Measurements from ENCODE around the gene AMFR. TPM values are rescaled to one million over a fixed set of nuclear protein-coding genes. Genes with fewer than 3 reads are reported as not detected.

AMFR gene
- polyA plus RNA-seq, result 10 to 100 TPM; 55.9 to 75.1 (median 64.8) TPM
- long read RNA-seq, donor 1, result 0 reads
- long read RNA-seq, donor 2, transcript AMFR-201 (14 exons, 3,600 nt), result major isoform, 10 of 18 reads
- long read RNA-seq, donor 2, partial matches to known transcripts, result 5 of 18 reads
- long read RNA-seq, donor 2, other reads (novel, unspliced or antisense), result 0 of 18 reads
- long read RNA-seq, donor 3, transcript AMFR-208 (1 exons, 1,844 nt), result major isoform, 12 of 26 reads
- long read RNA-seq, donor 3, partial matches to known transcripts, result 10 of 26 reads
- long read RNA-seq, donor 3, other reads (novel, unspliced or antisense), result 0 of 26 reads
- long read RNA-seq, donor 4, result 0 reads
- long read RNA-seq, donor 5, partial matches to known transcripts, result 0 of 2 reads
- long read RNA-seq, donor 5, other reads (novel, unspliced or antisense), result 0 of 2 reads
- long read RNA-seq, donor 6, transcript AMFR-201 (14 exons, 3,600 nt), result minor isoform, 9 of 38 reads
- long read RNA-seq, donor 6, transcript AMFR-208 (1 exons, 1,844 nt), result major isoform, 14 of 38 reads
- long read RNA-seq, donor 6, partial matches to known transcripts, result 12 of 38 reads
- long read RNA-seq, donor 6, other reads (novel, unspliced or antisense), result 0 of 38 reads
- long read RNA-seq, donor 7, transcript AMFR-201 (14 exons, 3,600 nt), result major isoform, 9 of 16 reads
- long read RNA-seq, donor 7, partial matches to known transcripts, result 5 of 16 reads
- long read RNA-seq, donor 7, other reads (novel, unspliced or antisense), result 0 of 16 reads
- long read RNA-seq, donor 8, result 0 reads
- long read RNA-seq, donor 9, partial matches to known transcripts, result 0 of 1 reads
- long read RNA-seq, donor 9, other reads (novel, unspliced or antisense), result 0 of 1 reads
- long read RNA-seq, donor 10, transcript AMFR-201 (14 exons, 3,600 nt), result major isoform, 7 of 18 reads
- long read RNA-seq, donor 10, transcript AMFR-208 (1 exons, 1,844 nt), result minor isoform, 5 of 18 reads
- long read RNA-seq, donor 10, partial matches to known transcripts, result 6 of 18 reads
- long read RNA-seq, donor 10, other reads (novel, unspliced or antisense), result 0 of 18 reads

DNA sequence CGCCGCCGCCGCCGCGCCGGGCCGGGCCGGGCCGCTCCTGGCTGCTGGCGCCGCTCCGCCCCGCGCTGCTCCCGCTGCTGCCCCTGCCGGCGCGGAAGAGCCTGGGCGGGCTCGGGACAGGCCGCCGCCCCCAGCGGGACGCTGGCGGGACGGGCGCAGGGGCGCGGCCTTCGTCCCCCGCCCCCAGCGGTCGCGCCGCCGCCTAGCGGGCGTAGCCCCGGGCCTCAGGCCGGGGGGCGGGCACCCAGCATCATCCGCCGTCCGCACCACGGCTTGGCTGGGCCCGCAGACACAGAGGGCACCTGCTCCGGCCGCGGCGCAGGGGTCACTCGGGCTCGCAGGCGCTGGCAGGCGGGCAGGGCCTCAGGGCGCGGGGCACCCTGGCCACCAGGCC, at the start of gene AMFR:
Gene AMFR (minus strand): TSS at position 107 of the 394 bp plus-strand sequence. CDS start 218 bp downstream, outside the sequence.
- DNase-seq, result peak; percentile 79 to 91
- Histone ChIP-seq H3K4me3 (ENCODE audit: low read depth in 1 of 3, low read length in 3 of 3) (peak within 1 kb of the TSS; percentile 57 to 99 (median 96)), H3K27ac (ENCODE audit: low read depth in 1 of 3, low read length in 2 of 3) (peak within 1 kb of the TSS; percentile 74 to 97 (median 91)), H3K36me3 (ENCODE audit: control insufficient read depth in 3 of 3, insufficient read depth in 2 of 3, low read depth in 1 of 3, low read length in 3 of 3) (peaks cover 0 to 4% (median 0%) of the 10 kb centered on the region in 3 donors), H3K9me3 (ENCODE audit: control insufficient read depth in 2 of 2, insufficient read depth in 1 of 2, low read depth in 1 of 2, low read length in 1 of 2) (no peaks in the 10 kb centered on the region), H3K4me1 (ENCODE audit: control insufficient read depth in 3 of 3, insufficient read depth in 2 of 3, low read depth in 1 of 3, low read length in 2 of 3) (peaks cover 8 to 17% (median 14%) of the 10 kb centered on the region in 3 donors), H3K27me3 (ENCODE audit: control insufficient read depth in 3 of 3, insufficient read depth in 3 of 3, low read length in 3 of 3) (no peaks in the 10 kb centered on the region)
- WGBS, 3 donors, result 0 to 1% (median 1%) methylated on average over 16 to 57 of the region's 57 CpGs
- FAIRE-seq, result no peak

DNA sequence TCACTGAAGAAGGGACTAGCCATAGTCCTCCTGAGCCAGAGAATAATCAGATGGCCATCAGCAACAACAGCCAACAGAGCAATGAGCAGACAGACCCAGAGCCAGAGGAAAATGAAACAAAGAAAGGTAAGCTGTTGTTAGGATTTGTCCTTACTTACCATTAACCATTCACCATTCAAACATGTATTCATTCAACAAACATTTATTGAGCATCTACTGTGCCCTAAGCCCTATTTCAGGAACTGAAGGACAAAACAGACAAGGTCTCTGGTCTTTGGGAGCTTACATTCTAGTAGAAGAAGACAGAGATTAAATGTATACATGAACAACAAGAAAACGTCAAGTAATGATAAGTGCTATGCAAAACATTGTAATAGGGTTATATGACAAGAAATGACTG, 45.3 kb upstream of the AMFR start:
- 76 to 97% (median 92%) methylated on average over 1 of the region's 1 CpG for WGBS, 3 donors
- H3K4me1 ChIP-seq (ENCODE audit: control insufficient read depth in 3 of 3, insufficient read depth in 2 of 3, low read depth in 1 of 3, low read length in 2 of 3), result no peaks in the 10 kb centered on the region
- H3K9me3 ChIP-seq (ENCODE audit: control insufficient read depth in 2 of 2, insufficient read depth in 1 of 2, low read depth in 1 of 2, low read length in 1 of 2), result no peaks in the 10 kb centered on the region
- peaks cover 27 to 35% (median 32%) of the 10 kb centered on the region in 3 donors for H3K36me3 ChIP-seq (ENCODE audit: control insufficient read depth in 3 of 3, insufficient read depth in 2 of 3, low read depth in 1 of 3, low read length in 3 of 3)
- FAIRE-seq, result no peak
- DNase-seq, result no peak
- no peak overlapping the region for H3K4me3 ChIP-seq (ENCODE audit: low read depth in 1 of 3, low read length in 3 of 3)
- no peak overlapping the region for H3K27ac ChIP-seq (ENCODE audit: low read depth in 1 of 3, low read length in 2 of 3)
- no peaks in the 10 kb centered on the region for H3K27me3 ChIP-seq (ENCODE audit: control insufficient read depth in 3 of 3, insufficient read depth in 3 of 3, low read length in 3 of 3)

- Histone ChIP-seq H3K4me1 (ENCODE audit: control insufficient read depth in 3 of 3, insufficient read depth in 2 of 3, low read depth in 1 of 3, low read length in 2 of 3) (no peaks in the 10 kb centered on the region), H3K36me3 (ENCODE audit: control insufficient read depth in 3 of 3, insufficient read depth in 2 of 3, low read depth in 1 of 3, low read length in 3 of 3) (peaks cover 27 to 37% (median 32%) of the 10 kb centered on the region in 3 donors), H3K27me3 (ENCODE audit: control insufficient read depth in 3 of 3, insufficient read depth in 3 of 3, low read length in 3 of 3) (no peaks in the 10 kb centered on the region), H3K9me3 (ENCODE audit: control insufficient read depth in 2 of 2, insufficient read depth in 1 of 2, low read depth in 1 of 2, low read length in 1 of 2) (no peaks in the 10 kb centered on the region), H3K4me3 (ENCODE audit: low read depth in 1 of 3, low read length in 3 of 3) (no peak overlapping the region), H3K27ac (ENCODE audit: low read depth in 1 of 3, low read length in 2 of 3) (no peak overlapping the region)
- WGBS, 3 donors, result 88 to 91% (median 91%) methylated on average over 3 of the region's 3 CpGs
- no peak for DNase-seq
- FAIRE-seq, result no peak
Observed at GRCh38 chr16:56470232-56470631, 44.9 kb upstream of the AMFR start.

DNA sequence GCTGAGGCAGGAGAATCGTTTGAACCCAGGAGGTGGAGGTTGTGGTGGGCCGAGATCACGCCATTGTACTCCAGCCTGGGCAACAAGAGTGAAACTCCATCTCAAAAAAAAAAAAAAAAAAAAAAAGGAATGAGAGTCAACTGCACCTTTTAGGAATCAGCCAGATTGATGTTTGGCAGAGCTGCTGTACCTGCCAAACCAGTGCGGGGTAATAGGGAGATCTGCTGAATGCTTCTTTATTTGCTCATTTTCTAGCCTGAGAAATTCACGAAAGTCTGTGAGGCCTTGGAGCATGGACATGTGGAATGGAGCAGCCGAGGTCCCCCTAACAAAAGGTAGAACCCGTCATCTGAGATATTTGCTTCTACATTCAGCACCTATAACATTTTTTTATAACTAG, 44.4 kb upstream of the AMFR start:
- H3K4me3 ChIP-seq (ENCODE audit: low read depth in 1 of 3, low read length in 3 of 3), result no peak overlapping the region
- no peaks in the 10 kb centered on the region for H3K27me3 ChIP-seq (ENCODE audit: control insufficient read depth in 3 of 3, insufficient read depth in 3 of 3, low read length in 3 of 3)
- 93 to 97% (median 94%) methylated on average over 7 of the region's 7 CpGs for WGBS, 3 donors
- FAIRE-seq, result no peak
- no peaks in the 10 kb centered on the region for H3K4me1 ChIP-seq (ENCODE audit: control insufficient read depth in 3 of 3, insufficient read depth in 2 of 3, low read depth in 1 of 3, low read length in 2 of 3)
- no peak for DNase-seq
- no peak overlapping the region for H3K27ac ChIP-seq (ENCODE audit: low read depth in 1 of 3, low read length in 2 of 3)
- no peaks in the 10 kb centered on the region for H3K9me3 ChIP-seq (ENCODE audit: control insufficient read depth in 2 of 2, insufficient read depth in 1 of 2, low read depth in 1 of 2, low read length in 1 of 2)
- peaks cover 25 to 41% (median 29%) of the 10 kb centered on the region in 3 donors for H3K36me3 ChIP-seq (ENCODE audit: control insufficient read depth in 3 of 3, insufficient read depth in 2 of 3, low read depth in 1 of 3, low read length in 3 of 3)

DNA sequence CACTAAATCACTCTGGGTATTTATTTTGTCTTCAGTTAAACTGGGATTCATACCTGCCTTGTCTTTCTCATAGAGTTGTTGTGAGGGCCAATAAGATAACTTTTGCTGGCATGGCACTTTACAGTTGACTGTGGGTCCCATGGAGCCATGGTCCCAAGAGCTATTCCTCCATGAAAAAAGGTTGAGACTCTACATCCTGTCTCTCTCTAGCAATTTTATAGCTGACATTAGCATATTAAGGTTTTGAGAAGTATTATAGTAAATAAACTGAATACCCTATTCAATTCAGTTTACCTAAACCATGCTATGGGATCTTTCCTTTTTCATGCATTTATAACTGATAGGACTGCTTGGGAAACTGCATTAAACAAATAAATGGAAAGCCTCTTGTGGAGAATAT, 43.5 kb upstream of the AMFR start:
- peaks cover 22 to 35% (median 29%) of the 10 kb centered on the region in 3 donors for H3K36me3 ChIP-seq (ENCODE audit: control insufficient read depth in 3 of 3, insufficient read depth in 2 of 3, low read depth in 1 of 3, low read length in 3 of 3)
- FAIRE-seq (no peak), DNase-seq (no peak)
- no peaks in the 10 kb centered on the region for H3K9me3 ChIP-seq (ENCODE audit: control insufficient read depth in 2 of 2, insufficient read depth in 1 of 2, low read depth in 1 of 2, low read length in 1 of 2)
- H3K27me3 ChIP-seq (ENCODE audit: control insufficient read depth in 3 of 3, insufficient read depth in 3 of 3, low read length in 3 of 3), result no peaks in the 10 kb centered on the region
- H3K27ac ChIP-seq (ENCODE audit: low read depth in 1 of 3, low read length in 2 of 3), result no peak overlapping the region
- H3K4me3 ChIP-seq (ENCODE audit: low read depth in 1 of 3, low read length in 3 of 3), result no peak overlapping the region
- H3K4me1 ChIP-seq (ENCODE audit: control insufficient read depth in 3 of 3, insufficient read depth in 2 of 3, low read depth in 1 of 3, low read length in 2 of 3), result no peaks in the 10 kb centered on the region

GRCh38 chr16:56466344-56466743, 41.0 kb upstream of the AMFR start:
- H3K27me3 ChIP-seq (ENCODE audit: control insufficient read depth in 3 of 3, insufficient read depth in 3 of 3, low read length in 3 of 3), result no peaks in the 10 kb centered on the region
- WGBS, 3 donors, result 96 to 98% (median 96%) methylated on average over 2 of the region's 2 CpGs
- FAIRE-seq, result no peak
- DNase-seq, result no peak
- peaks cover 20 to 28% (median 20%) of the 10 kb centered on the region in 3 donors for H3K36me3 ChIP-seq (ENCODE audit: control insufficient read depth in 3 of 3, insufficient read depth in 2 of 3, low read depth in 1 of 3, low read length in 3 of 3)
- H3K9me3 ChIP-seq (ENCODE audit: control insufficient read depth in 2 of 2, insufficient read depth in 1 of 2, low read depth in 1 of 2, low read length in 1 of 2), result no peaks in the 10 kb centered on the region
- no peaks in the 10 kb centered on the region for H3K4me1 ChIP-seq (ENCODE audit: control insufficient read depth in 3 of 3, insufficient read depth in 2 of 3, low read depth in 1 of 3, low read length in 2 of 3)
- H3K4me3 ChIP-seq (ENCODE audit: low read depth in 1 of 3, low read length in 3 of 3), result no peak overlapping the region
- H3K27ac ChIP-seq (ENCODE audit: low read depth in 1 of 3, low read length in 2 of 3), result no peak overlapping the region

GRCh38 chr16:56463153-56463552, 37.8 kb upstream of the AMFR start:
- Histone ChIP-seq H3K27me3 (ENCODE audit: control insufficient read depth in 3 of 3, insufficient read depth in 3 of 3, low read length in 3 of 3) (no peaks in the 10 kb centered on the region), H3K4me1 (ENCODE audit: control insufficient read depth in 3 of 3, insufficient read depth in 2 of 3, low read depth in 1 of 3, low read length in 2 of 3) (no peaks in the 10 kb centered on the region), H3K9me3 (ENCODE audit: control insufficient read depth in 2 of 2, insufficient read depth in 1 of 2, low read depth in 1 of 2, low read length in 1 of 2) (no peaks in the 10 kb centered on the region), H3K4me3 (ENCODE audit: low read depth in 1 of 3, low read length in 3 of 3) (no peak overlapping the region), H3K27ac (ENCODE audit: low read depth in 1 of 3, low read length in 2 of 3) (no peak overlapping the region), H3K36me3 (ENCODE audit: control insufficient read depth in 3 of 3, insufficient read depth in 2 of 3, low read depth in 1 of 3, low read length in 3 of 3) (peaks cover 11 to 18% (median 16%) of the 10 kb centered on the region in 3 donors)
- 94 to 99% (median 96%) methylated on average over 6 of the region's 6 CpGs for WGBS, 3 donors
- FAIRE-seq (no peak), DNase-seq (no peak)

DNA sequence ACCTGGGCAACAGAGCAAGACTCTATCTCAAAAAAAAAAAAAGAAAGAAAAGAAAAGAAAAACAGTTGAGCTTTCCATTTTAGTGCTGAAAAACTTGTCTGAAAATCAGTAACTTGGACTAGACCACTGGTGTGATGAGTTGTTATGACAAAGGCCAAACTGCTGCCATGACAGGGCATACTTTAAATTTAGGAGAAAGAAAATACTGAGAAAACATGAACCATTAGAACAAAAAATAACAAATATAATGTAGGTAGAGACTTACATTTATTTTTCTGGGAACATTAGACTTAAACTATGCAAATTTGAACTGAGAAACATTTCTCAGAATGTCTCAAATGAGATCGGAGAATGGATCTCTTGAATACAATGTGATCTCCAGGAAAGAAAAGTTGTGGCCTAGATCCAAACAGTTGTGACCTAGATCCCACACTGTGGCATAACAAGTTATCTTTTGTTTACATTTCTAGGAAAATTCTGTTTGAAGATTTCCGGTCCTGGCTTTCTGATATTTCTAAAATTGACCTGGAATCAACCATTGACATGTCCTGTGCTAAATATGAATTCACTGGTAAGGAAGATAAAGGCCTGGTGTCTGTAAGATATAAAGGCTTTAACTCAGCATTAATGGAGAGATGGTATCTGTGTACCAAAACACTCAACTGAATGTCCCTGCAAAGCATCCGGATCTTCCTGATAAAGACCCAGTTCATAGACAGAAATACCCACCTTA, 36.9 kb upstream of the AMFR start:
- no peak for DNase-seq
- FAIRE-seq, result no peak
- WGBS, 3 donors, result 76 to 80% (median 77%) methylated on average over 3 of the region's 3 CpGs
- H3K4me3 ChIP-seq (ENCODE audit: low read depth in 1 of 3, low read length in 3 of 3), result no peak overlapping the region
- no peaks in the 10 kb centered on the region for H3K4me1 ChIP-seq (ENCODE audit: control insufficient read depth in 3 of 3, insufficient read depth in 2 of 3, low read depth in 1 of 3, low read length in 2 of 3)
- H3K27me3 ChIP-seq (ENCODE audit: control insufficient read depth in 3 of 3, insufficient read depth in 3 of 3, low read length in 3 of 3), result no peaks in the 10 kb centered on the region
- H3K36me3 ChIP-seq (ENCODE audit: control insufficient read depth in 3 of 3, insufficient read depth in 2 of 3, low read depth in 1 of 3, low read length in 3 of 3), result peaks cover 13 to 20% (median 16%) of the 10 kb centered on the region in 3 donors
- H3K27ac ChIP-seq (ENCODE audit: low read depth in 1 of 3, low read length in 2 of 3), result no peak overlapping the region
- no peaks in the 10 kb centered on the region for H3K9me3 ChIP-seq (ENCODE audit: control insufficient read depth in 2 of 2, insufficient read depth in 1 of 2, low read depth in 1 of 2, low read length in 1 of 2)
